HG03439 (cell line): ENCODE measurements around the gene MMADHC.
"Not testable (repeated sequence)": the region's sequence is repeated elsewhere in the genome, so short reads cannot be mapped to it uniquely, and the experiment has no call there.

Source experiments
- ATAC-seq: cut with Tn5 transposase; IDR thresholded peaks from one replicate; pipeline ENCODE4 v1.9.1; 2021; ENCODE audit warnings: mild to moderate bottlenecking, moderate library complexity; ENCODE audit not compliant: unreplicated experiment

Gene MMADHC

DNA sequence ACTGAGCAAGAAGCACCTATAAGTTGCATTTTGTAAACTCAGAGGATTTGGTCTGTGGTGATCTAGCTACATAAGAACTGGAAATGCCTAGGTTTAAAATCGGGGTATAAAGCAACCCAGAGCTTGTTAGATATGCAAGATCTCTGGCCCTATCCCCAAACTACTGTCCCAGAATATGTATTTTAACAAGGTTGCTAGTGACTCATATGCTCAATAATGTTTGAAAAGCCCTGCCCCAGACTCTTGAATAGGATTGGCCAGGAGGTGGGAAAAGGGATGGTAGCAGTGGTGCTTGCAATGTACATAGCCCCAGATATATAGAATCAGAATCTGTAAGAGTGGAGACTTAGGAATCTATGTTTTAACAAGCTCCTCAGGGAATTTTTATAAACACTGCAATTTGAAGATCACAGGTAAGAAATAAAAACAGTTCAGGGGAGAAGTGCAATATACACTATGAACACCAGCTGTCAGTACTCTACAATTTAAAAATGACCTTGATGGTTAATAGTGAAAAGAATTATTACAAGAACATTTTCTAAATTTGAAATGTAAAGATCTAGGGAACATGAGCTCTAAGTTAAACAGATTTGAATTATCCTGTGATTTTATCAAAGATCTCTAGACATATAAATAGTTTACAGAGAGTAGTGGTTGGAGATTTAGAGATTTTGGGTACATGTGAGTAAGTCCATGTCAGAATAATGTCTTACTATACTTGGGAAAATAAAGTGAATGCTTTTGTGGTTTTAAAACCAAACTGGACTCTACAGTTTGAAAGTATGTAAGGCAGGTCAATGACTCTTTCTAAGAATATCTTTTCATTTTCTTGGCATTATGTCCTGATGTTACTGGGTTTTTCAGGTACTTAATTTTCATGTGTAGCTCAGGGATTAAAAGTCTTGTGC, 7.7 kb upstream of the MMADHC start:
- no peak for ATAC-seq

DNA sequence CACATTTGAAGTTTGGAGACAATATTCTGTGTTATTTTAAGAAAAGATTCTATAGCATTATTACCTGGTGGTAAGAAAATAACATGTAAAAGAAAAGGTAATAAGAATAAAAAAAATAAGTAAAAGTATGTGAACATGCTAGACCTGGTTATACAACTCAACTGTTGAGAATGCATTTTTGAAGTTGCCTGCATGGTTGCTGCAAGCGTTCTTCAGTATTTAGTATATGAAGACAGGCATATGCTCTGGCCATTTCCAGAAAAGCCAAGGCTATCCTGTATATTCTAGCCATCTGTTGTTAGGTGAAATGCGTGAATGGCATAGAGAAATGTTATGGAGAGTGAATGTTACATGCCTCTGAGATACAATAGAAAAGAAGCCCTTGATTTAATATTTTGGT, 6.8 kb upstream of the MMADHC start:
- no peak for ATAC-seq

DNA sequence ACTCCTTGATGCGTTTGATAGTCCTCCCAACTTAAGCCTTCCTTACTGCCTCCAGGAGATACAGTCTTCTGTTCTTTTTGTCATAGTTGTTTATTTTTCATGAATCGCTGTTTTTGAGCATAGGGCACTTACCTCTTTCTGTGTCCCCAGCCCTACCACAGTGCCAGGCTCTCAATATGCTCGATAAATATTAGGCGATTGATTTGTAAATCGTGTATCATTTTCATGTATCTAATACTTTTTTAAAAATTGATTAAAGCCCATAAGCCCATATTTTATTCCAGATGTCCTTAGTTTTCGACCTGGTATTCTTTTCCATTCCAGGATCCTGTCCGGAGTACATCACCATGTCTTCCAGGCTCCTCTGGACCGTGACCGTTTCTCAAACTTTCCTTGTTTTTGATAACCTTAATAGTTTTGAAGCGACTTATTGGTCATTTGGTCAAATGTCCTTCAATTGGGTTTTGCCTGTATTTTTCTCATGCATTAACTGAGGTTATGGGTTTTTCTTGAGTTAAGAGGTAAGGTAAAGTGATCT, 444 bp upstream of the MMADHC start:
- peak; percentile 16 for ATAC-seq

DNA sequence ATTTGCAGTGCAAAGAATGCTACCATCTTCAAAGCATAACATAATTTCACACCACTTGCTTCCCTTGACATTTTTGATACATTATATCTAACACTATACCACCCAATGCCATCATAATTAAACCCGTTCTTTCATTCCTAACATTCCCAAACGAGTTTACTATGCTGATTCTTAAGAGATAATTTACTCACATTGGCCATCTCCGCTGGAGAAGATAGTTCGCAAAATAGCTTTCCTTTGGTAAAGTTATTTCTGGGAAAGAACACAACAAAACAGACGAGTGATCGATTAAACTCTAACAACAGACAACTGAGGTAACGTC, 716 bp downstream of the MMADHC start:
- no peak for ATAC-seq

DNA sequence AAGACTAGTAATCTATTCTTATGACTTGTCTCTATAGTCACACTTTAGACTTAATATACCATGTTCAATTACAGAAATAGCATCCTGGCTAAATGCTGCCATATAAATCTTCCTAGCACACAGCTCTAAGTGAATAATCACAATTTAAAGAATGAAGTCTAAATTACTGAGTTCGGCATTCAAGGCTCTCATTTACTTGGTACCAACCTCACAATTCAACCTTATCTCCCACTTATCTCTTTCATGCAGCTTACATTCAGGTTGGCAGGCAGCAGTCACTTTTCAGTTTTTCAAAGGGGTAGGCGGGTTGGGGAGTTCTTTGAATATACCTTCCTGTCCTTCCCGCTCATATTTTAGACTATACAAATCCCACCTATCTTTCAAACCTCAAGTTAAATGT, 1.5 kb downstream of the MMADHC start:
- ATAC-seq, result no peak

DNA sequence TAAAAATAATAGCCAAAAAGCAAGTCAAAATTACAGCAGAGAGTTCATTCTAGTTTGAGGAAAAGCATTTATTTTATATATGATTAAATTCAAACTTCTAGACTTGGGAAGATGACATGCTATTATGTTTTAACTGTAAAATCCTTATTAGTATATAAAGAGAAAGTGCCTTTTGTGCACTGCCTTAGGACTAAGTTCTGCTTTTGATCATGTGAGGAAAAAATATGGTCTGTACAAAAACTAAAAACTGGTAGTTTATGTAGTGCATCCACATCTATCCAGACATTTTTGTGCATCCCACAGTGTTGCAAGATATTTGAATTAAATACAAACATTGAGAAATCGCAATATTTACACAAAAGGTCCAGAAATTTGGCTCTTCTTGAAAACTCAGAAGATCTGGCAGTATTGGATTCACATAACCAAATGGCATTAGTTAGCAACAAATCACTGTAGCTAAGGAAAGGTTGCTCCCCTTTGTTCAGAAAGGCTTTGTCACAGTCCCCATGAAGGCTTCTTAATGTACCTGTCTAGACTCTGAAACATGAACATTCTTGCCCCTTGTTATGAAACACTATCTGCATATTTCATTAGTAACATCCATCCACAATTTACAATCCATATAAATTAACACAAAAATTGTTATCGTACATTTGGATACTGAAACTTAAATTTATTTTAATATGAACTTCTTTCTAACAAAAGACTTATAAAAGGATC, 2.2 kb downstream of the MMADHC start:
- no peak for ATAC-seq

DNA sequence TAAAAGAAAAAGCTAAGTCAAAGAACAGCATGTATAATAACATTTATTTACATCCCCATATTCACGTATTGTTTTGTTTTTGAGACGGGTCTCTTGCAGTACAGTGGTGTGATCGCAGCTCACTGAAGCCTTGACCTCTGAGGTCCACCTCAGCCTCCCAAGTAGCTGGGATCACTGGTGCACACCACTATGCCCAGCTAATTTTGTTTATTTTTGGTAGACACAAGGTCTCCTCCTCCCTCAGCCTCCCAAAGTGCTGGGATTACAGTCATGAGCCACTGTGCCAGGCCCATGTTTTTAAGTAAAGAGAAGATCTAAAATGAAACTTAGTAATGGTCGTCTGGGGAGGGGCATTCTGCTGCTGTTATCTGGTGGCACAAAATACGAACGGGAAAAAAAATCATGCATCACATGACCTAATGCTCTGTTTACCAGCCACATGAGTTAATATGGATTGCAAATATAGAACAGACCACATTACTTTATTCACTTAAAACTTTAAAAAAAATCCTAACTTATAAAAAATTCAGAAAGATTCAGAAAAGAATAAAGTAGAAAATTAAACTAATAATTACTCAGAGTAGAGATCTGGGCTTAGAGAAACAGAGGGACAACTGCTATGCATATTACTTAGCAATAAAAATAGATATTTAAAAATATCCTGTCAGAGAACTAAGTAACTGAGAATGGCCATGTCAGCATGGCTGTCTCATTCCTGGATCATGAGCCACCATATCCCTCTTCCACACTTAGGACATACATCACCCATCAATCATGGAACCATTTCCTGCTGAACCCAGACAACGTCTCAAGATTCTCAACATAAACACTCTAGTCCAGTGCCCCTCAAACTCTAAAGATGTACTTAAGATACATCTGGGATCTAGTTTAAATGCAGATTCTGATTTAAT, 7.3 kb downstream of the MMADHC start:
- ATAC-seq, result no peak

DNA sequence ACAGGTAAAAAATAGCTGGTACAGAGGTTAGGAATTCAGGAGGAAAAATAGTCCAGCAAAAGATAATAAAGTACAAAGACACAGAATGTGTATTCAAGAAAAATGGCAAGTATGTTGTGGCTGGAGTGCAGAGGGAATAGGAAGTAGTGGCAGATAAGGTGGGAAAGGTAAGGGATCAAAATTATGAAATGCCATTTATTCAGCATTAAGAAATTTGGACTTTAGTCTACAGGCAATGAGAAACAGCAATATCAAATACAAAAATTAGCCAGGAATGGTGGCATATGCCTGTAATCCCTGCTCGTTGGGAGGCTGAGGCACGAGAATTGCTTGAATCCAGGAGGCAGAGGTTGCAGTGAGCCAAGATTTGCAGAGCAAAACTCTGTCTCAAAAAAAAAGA, 10.3 kb downstream of the MMADHC start:
- ATAC-seq, result no peak

DNA sequence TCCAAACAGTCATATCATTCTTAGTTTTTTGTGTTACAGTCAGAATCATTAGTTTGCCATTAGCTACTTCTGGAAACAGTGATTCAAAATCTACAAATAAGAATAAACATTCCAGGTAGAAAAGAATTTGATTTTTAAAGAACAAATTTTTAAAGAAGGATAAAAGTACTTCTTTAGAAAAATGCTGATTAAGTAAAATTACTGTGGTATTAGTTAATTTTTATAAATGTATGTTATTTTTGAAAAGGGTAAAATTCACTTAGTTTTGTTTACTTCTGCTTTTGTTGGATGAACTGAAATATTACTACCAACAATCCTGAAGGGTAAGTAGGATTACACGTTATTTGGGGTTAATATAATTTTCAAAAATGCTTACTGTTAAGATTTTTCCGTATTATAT, 11.8 kb downstream of the MMADHC start:
- no peak for ATAC-seq

DNA sequence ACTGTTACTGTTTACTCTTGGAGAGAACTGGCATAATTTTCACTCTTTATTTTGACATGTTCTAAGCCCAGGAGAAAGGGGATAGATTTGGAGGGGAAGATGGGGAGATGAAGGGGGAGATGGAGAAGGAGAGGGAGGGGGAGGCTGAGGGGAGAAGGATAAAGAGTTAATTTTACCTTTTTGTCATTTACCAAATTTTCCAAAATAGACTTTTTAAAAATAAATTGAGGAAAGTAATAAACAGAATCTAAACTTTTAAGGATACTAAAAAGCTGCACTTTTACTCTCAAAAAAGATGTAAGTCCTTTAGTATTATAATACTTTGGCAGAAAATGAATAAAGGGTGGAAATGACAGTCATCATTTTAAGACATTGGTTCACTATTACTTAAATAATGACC, 12.3 kb downstream of the MMADHC start:
- no peak for ATAC-seq

DNA sequence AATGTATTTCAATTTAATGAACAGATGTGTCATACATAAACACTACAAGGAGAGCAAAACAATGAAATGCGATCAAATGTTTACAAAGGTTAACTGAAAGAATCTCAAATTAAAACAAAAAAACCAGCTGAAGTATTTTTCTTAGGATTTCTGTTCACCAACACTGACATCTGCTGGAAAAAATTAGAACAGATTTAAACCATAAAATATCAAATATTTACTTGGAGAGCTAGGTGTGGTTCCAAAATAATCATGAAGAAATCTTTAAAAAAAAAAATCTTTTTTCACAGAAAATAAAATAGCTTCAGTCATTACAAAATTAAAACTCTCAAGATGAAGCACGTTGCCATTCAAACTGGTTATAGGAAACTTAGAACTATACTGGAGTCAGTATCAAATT, 13.8 kb downstream of the MMADHC start:
- no peak for ATAC-seq

DNA sequence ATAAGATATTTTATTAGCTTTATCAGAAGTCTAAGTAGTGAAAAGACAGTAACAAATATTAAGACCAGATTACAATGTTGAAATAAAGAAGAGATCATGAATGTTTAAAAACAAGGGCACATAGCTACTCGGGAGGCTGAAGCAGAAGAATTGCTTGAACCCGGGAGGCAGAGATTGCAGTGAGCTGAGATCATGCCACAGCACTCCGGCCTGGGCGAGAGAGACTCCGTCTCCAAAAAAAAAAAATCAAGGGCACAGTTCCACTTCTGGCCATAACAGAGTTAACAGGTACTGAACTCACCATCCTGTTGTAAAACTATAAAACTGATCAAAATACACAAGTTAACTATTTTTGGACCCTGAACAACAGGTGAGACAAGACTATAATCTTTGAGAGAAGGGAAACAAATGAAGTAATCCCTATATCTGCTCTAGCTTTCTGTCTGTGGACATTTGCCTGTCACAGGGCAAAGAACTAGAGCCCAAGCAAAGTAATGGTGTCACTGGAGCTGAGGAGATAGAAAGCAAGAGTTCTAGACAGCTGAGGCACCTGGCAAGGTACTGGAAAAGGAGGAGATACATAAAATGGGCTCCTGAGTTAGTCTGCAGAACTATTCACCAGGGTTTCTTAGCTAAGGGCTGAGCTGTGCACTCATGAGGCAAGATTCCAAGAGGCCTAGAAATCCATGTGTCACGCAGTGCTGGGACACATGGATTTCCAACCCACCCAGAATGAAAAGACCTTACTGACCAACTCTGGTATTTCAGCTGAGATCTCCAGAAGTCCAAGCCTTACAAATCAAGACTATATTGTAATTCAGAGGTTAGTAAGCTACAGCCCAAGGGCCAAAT, 15.2 kb downstream of the MMADHC start:
- no peak for ATAC-seq

DNA sequence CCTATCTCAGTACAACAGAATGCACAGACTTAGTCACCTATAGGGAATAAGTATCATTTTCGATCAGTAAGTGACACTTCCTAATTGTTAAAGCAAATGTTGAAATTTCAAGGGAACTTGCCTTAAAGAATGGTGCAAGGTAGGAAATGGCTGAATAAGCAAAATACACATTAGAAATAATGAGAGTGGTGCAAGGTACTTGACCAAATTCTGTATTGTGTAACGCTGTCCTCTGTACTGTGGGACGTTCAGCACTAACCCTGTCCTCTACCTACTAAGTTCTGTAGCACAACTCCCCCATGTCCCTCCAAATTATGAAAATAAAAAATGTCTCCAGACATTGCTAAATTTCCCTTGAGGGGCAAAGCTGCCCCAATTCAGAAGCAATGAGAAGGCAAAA, 19.4 kb downstream of the MMADHC start:
- ATAC-seq, result no peak

DNA sequence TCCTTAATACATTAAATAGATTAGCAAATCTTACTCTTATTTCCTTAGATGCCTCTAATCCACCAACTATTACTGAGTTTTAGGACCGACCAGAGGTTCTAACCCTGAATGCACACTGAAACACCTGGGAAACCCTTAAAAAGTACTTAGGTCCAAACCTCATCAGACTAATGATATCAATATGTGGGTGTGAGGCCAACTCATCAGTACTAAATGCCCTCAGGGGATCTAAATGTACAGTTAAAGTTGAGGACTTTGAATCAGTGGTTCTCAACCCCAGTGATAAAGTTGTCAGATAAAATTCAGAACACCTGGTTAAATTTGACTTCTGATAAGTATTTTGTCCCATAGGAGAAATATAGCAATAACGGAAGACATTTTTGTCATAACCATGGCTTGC, 20.9 kb downstream of the MMADHC start:
- no peak for ATAC-seq

DNA sequence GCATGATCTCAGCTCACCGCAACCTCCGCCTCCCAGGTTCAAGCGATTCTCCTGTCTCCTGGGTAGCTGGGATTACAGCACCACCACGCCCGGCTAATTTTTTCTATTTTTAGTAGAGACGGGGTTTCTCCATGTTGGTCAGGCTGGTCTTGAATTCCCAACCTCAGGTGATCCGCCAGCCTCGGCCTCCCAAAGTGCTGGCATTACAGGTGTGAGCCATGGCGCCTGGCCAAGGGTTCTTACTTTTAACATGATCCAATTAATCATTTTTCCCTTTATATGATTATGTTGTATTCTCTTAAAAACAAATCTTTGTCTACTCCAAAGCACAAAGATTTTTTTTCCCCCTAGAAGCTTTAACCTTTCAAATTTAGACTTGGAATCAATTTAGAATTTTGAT, 21.9 kb downstream of the MMADHC start:
- not testable (repeated sequence) for ATAC-seq

DNA sequence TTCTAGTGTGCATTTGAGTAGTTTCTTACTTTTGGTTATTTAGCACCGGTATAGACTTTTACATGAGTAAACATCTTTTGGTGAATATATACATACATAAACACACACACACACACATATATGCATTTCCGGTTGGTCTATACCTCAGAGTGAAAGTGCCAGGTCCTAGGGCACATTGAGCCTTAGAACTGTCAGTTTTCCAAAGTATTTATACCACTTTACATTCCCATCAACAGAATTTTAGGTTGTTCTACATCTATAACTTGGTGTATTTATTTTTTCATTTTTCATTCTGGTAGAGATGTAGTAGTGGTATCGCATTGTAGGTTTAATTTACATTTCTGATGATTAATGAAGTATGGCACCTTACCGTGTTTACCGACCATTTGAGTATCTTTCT, 22.6 kb downstream of the MMADHC start:
- no peak for ATAC-seq

DNA sequence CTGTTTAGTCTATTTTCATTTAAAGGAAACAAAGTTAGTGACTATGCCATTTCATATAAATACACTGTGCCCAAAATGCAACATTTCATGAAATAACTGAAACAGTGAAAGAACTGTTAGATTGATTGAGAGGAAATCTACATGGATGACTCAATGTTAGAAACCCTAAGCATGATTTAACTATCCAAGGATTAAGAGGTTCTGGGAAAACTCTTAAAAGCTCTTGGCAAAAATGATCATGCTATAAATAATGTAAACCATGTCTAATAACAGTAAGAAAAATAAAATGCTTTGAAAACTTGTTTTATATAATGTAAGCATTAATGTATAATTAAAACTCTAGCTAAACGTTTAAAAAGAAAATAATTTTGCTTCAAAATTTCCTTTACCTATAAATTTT, 23.5 kb downstream of the MMADHC start:
- no peak for ATAC-seq

DNA sequence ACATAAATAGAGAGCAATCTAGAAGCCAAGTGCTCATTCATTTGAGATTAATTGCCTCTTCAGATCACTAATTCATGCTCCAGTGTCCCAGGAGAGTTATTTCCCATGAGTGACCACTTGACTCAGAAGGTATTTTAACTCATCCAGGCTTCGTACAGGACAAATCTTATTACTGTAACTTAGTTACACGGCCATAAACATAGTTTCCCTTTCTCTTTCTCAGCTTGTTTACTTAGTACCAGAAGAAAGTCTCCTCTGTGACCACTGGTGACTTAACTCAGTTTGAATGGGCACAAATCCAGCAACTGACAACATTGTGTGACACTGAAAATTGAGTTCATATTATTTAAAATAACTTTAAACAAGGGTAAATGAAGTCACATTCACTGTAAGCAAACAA, 25.3 kb downstream of the MMADHC start:
- peak; percentile 89 for ATAC-seq

DNA sequence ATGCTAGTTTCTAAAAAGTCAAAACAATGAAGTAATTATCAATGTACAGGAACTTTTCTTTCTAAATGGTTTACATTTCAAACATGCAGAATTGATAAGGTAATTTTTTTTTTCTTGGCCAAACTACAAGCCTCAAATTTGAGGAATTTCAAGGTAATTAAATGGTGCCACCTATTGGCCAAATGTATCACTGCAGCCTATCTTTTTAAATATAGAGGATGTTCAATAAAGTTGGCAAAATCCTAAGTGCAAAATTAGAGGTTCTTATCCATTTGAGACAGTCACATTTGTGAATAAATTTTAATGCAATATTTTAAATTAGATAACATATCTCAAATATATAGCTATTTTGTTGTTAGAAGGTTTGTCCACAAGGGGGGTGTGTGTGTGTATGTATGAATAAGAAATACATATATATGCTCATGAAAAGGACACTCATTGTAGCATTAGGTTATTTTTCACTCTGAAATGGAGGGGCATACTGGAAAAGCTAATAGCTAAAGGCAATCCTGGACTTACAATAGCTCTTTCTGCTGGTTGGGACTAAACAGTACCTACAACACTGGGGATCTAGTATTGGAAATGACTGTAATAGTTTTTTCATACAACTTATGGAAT, 26.2 kb downstream of the MMADHC start:
- ATAC-seq, result no peak
